Left forelimb (tissue), 1 donor: ENCODE measurements around the gene SEMA6B.

Experiments used
- DNase-seq: peaks from one replicate; pipeline ENCODE4 v3.0.0-alpha.2; 2018; ENCODE audit warnings: low spot score

The SEMA6B gene

GRCh38 chr19:4507804-4508203 is 51.7 kb downstream of the SEMA6B start:
- no peak for DNase-seq

- DNase-seq: no peak
These were observed 52.4 kb downstream of the SEMA6B start for GRCh38 chr19:4507150-4507452.

GRCh38 chr19:4506449-4507149 is 52.9 kb downstream of the SEMA6B start:
- DNase-seq: no peak

- no peak for DNase-seq
These were observed 53.7 kb downstream of the SEMA6B start for GRCh38 chr19:4505570-4506448.

- no peak for DNase-seq
These were observed 54.5 kb downstream of the SEMA6B start for GRCh38 chr19:4504891-4505569.

GRCh38 chr19:4504297-4504701 is 55.2 kb downstream of the SEMA6B start:
- DNase-seq: no peak

- DNase-seq: no peak
These were observed 55.7 kb downstream of the SEMA6B start for GRCh38 chr19:4503825-4504170.

- DNase-seq: peak; percentile 58
These were observed 56.2 kb downstream of the SEMA6B start for GRCh38 chr19:4503132-4503824.

GRCh38 chr19:4502282-4503131 is 57.0 kb downstream of the SEMA6B start:
- DNase-seq: peak; percentile 47

- DNase-seq: no peak
These were observed 57.8 kb downstream of the SEMA6B start for GRCh38 chr19:4501691-4502090.

- peak; percentile 52 for DNase-seq
These were observed 58.5 kb downstream of the SEMA6B start for GRCh38 chr19:4500841-4501591.

- peak; percentile 53 for DNase-seq
These were observed 59.6 kb downstream of the SEMA6B start for GRCh38 chr19:4499855-4500254.

- DNase-seq: peak; percentile 37
These were observed 60.2 kb downstream of the SEMA6B start for GRCh38 chr19:4499318-4499717.

GRCh38 chr19:4498694-4499093 is 60.8 kb downstream of the SEMA6B start:
- peak; percentile 55 for DNase-seq

- DNase-seq: peak; percentile 44
These were observed 61.6 kb downstream of the SEMA6B start for GRCh38 chr19:4497770-4498389.

- peak; percentile 53 for DNase-seq
These were observed 63.2 kb downstream of the SEMA6B start for GRCh38 chr19:4496304-4496703.

GRCh38 chr19:4495471-4495870 is 64.0 kb downstream of the SEMA6B start:
- DNase-seq: peak; percentile 48

- DNase-seq: no peak
These were observed 64.8 kb downstream of the SEMA6B start for GRCh38 chr19:4494691-4495064.

GRCh38 chr19:4493929-4494690 is 65.4 kb downstream of the SEMA6B start:
- DNase-seq: peak; percentile 56
